K562 (cell line): ENCODE data around the gene TUBB4B. TPM values are rescaled to one million over a fixed set of nuclear protein-coding genes. Genes with fewer than 3 reads are reported as not detected.
A peak's percentile ranks its signal among the peaks of the same experiment; 100 is the strongest.

Experiments used
- ATAC-seq: fragments of 200-7000 bp; cut with Tn5 transposase; 3 replicates; pipeline ENCODE4 v1.9.1; 2020; ENCODE audit warnings: moderate library complexity
- BruUV-seq: library from RNA; stranded (reverse); fragments of 400-500 nt; replicated peaks from 2 replicates; lab custom pipeline; 2021; lab: Mats Ljungman, UMichigan
- CTCF ChIA-PET: fragments of 300-600 bp; formaldehyde crosslinking; extraction: SDS; loops from one replicate; lab custom pipeline; 2021; ENCODE audit warnings: low intra/inter-chr PET ratio; lab: Yijun Ruan, JAX
- POLR2A ChIA-PET: fragments of 300-600, 350-650 bp; sonication (Branson Sonifier 250); formaldehyde crosslinking; extraction: SDS; loops from one replicate; lab custom pipeline; 2021; ENCODE audit warnings: antibody characterized with exemption, inconsistent platforms; lab: Yijun Ruan, JAX
- DNase-seq, 4 experiments: peaks; one replicate each; pipeline versions ENCODE4 v3.0.0 to v3.0.0-alpha.2; 2011 to 2018; ENCODE audit warnings: low spot score in 3 of 4, mixed read lengths in 3 of 4; ENCODE audit errors: extremely low read depth in 1 of 4
- FAIRE-seq: peaks from 2 replicates; lab custom pipeline; 2011; peaks lifted over from hg19 to GRCh38; lab: Jason Lieb, UNC
- H2AFZ ChIP-seq: 2 replicates; pipeline ENCODE4 v1.6.0; 2011; ENCODE audit warnings: low read depth, low read length, control low read depth, inconsistent platforms
- H3K27ac ChIP-seq: fragments of 200-600 bp; 3 replicates; pipeline ENCODE4 v1.8.0; 2011; ENCODE audit warnings: low read depth, mild to moderate bottlenecking, control low read depth, inconsistent platforms, low read length, moderate library complexity, mixed read lengths; ENCODE audit errors: extremely low read depth
- H3K27me3 ChIP-seq, 2 experiments: fragments of 300-600 bp in 1 of 2; 2 replicates in 1 of 2; 3 replicates in 1 of 2; pipeline versions ENCODE4 v1.6.0 to v1.8.0; 2011; ENCODE audit warnings: inconsistent platforms in 2 of 2, low read length in 2 of 2, mild to moderate bottlenecking in 1 of 2, mixed read lengths in 1 of 2, moderate library complexity in 1 of 2; ENCODE audit not compliant: control insufficient read depth in 2 of 2, insufficient read depth in 2 of 2
- H3K36me3 ChIP-seq: fragments of 300-600 bp; 3 replicates; pipeline ENCODE4 v1.8.0; 2011; ENCODE audit warnings: mild to moderate bottlenecking, low read length, inconsistent platforms; ENCODE audit not compliant: control insufficient read depth, insufficient read depth
- H3K4me1 ChIP-seq, 2 experiments: fragments of 200-600 bp in 1 of 2; replicated peaks in 1 of 2; 2 replicates in 1 of 2; 3 replicates in 1 of 2; pipeline versions ENCODE4 v1.5.1 to v1.8.0; 2011; ENCODE audit warnings: inconsistent platforms in 2 of 2, low read length in 2 of 2, mild to moderate bottlenecking in 1 of 2, mixed read lengths in 1 of 2, moderate library complexity in 1 of 2; ENCODE audit not compliant: control insufficient read depth in 2 of 2, insufficient read depth in 2 of 2
- H3K4me2 ChIP-seq: 2 replicates; pipeline ENCODE4 v1.6.1; 2011; ENCODE audit warnings: low read length, control low read depth, inconsistent platforms, mixed read lengths; ENCODE audit not compliant: insufficient read depth
- H3K4me3 ChIP-seq: fragments of 200-600 bp; sonication (generic), shearing (Covaris generic); 2 replicates; pipeline ENCODE4 v1.5.1; 2016; ENCODE audit warnings: control low read depth, inconsistent platforms
- H3K79me2 ChIP-seq: fragments of 200-600 bp; 3 replicates; pipeline ENCODE4 v1.8.0; 2011; ENCODE audit warnings: low read length, inconsistent platforms; ENCODE audit not compliant: control insufficient read depth, insufficient read depth
- H3K9ac ChIP-seq, 2 experiments: 2 replicates each; pipeline versions ENCODE4 v1.6.0 to v1.6.1; 2011; ENCODE audit warnings: low read depth in 2 of 2, low read length in 2 of 2, control low read depth in 1 of 2, inconsistent platforms in 1 of 2, mild to moderate bottlenecking in 1 of 2, mixed read lengths in 1 of 2; ENCODE audit not compliant: insufficient read depth in 1 of 2
- H3K9me1 ChIP-seq: one replicate; pipeline ENCODE4 v1.6.0; 2011; ENCODE audit warnings: inconsistent platforms, mild to moderate bottlenecking, low read length, moderate library complexity; ENCODE audit not compliant: control insufficient read depth, insufficient read depth
- H3K9me3 ChIP-seq: replicated peaks from 2 replicates; pipeline ENCODE4 v1.5.1; 2011; ENCODE audit warnings: low read depth, low read length, inconsistent platforms; ENCODE audit not compliant: control insufficient read depth, insufficient read depth
- H4K20me1 ChIP-seq: replicated peaks from 2 replicates; pipeline ENCODE4 v1.6.1; 2011; ENCODE audit warnings: low read length, inconsistent platforms, mixed read lengths; ENCODE audit not compliant: control insufficient read depth, insufficient read depth
- BRD9 ChIP-seq: fragments of 450-650 bp; IDR thresholded peaks from 2 replicates; pipeline ENCODE4 v1.6.1; 2018; ENCODE audit warnings: low read depth; ENCODE audit not compliant: partially characterized antibody
- BRF1 ChIP-seq: IDR thresholded peaks from 3 replicates; pipeline ENCODE4 v1.6.1; 2011; ENCODE audit warnings: borderline replicate concordance, mild to moderate bottlenecking; ENCODE audit not compliant: insufficient read length; ENCODE audit errors: extremely low read depth
- GATAD2A ChIP-seq: fragments of 450-650 bp; IDR thresholded peaks from 2 replicates; pipeline ENCODE4 v1.6.1; 2017
- SIN3A ChIP-seq, 2 experiments: fragments of 150-350 bp in 1 of 2; IDR thresholded peaks; 2 replicates each; pipeline ENCODE4 v1.6.1; 2011 to 2016; ENCODE audit warnings: borderline replicate concordance in 2 of 2, low read depth in 2 of 2, low read length in 2 of 2, mild to moderate bottlenecking in 2 of 2, moderate library complexity in 2 of 2; ENCODE audit not compliant: control insufficient read depth in 1 of 2
- XRCC4 ChIP-seq: IDR thresholded peaks from one replicate; pipeline ENCODE4 v1.6.1; 2011; ENCODE audit not compliant: insufficient read depth, insufficient read length; ENCODE audit errors: extremely low read depth
- ZNF609 ChIP-seq: sonication (generic); formaldehyde crosslinking; IDR thresholded peaks from 2 replicates; pipeline ENCODE4 v1.8.1; 2023; ENCODE audit warnings: missing genetic modification reagents, mild to moderate bottlenecking, borderline replicate concordance
- ZNF740 ChIP-seq, 3 experiments: fragments of 200-800 bp in 1 of 3; sonication (Bioruptor generic) in 1 of 3; sonication (generic) in 1 of 3; formaldehyde crosslinking in 1 of 3; IDR thresholded peaks; 2 replicates each; pipeline versions ENCODE4 v1.6.1 to v1.8.0; 2016 to 2022; ENCODE audit warnings: mild to moderate bottlenecking in 2 of 3, missing compliant biosample characterization in 2 of 3, missing genetic modification characterization in 2 of 3, missing genetic modification reagents in 1 of 3
- WGBS: fragments of 100-300 bp; shearing (Covaris generic); methylation state at CpG from one replicate; pipeline ENCODE4 v1.1.6; 2016; ENCODE audit warnings: low coverage, mixed read lengths; ENCODE audit not compliant: insufficient coverage; ENCODE audit errors: missing lambda C conversion rate; 5-methylcytosine and 5-hydroxymethylcytosine counted together
- in situ Hi-C: fragments of 300-500 bp; cut with MboI; formaldehyde crosslinking; loops from 4 replicates; pipeline ENCODE4 v1.15.0; 2018; ENCODE audit warnings: inconsistent platforms, mixed read lengths
- intact Hi-C: fragments of 100-400 bp; cut with micrococcal nuclease; formaldehyde crosslinking; loops from 2 replicates; pipeline ENCODE4 v1.14.2; 2022
- polyA plus RNA-seq, 8 experiments: library from polyadenylated mRNA; depleted of rRNA in 4 of 8; stranded (reverse) in 5 of 8; unstranded in 3 of 8; fragments of >200 nt; fragmentation: Nextera tagmentation in 2 of 8; fragmentation: Illumina TruSeq in 1 of 8; extraction: Ambion mirVana in 2 of 8; extraction: Trizol in 1 of 8; gene quantifications; 2 replicates each; pipeline versions ENCODE4 v1.2.1 to v1.2.3, GENCODE V29; 2011 to 2014; ENCODE audit warnings: inconsistent platforms in 1 of 8, missing spikeins in 1 of 8
- total RNA-seq, 7 experiments: library from RNA; depleted of rRNA in 6 of 7; stranded (reverse); fragments of >200 nt in 6 of 7; fragmentation: Illumina TruSeq in 2 of 7; extraction: Trizol in 2 of 7; gene quantifications; 2 replicates each; pipeline versions ENCODE4 v1.2.1 to v1.2.3, GENCODE V29; 2011 to 2021; ENCODE audit warnings: low replicate concordance in 1 of 7

Gene TUBB4B
- total and polyA plus RNA-seq, 9 of the 15 experiments (the other 6 are each of a cell fraction or from before 2014, with no cell fraction given) = 24.1 to 443 (median 268) TPM

GRCh38 chr9:137204731-137205125 lies 36.4 kb upstream of the TUBB4B start:
- Histone ChIP-seq H3K36me3 (peaks cover 37% of the 10 kb centered on the region; the same call in 2 of the 3 replicates), H3K4me3 (peak overlapping the region; percentile 99), H3K9me3 (no peaks in the 10 kb centered on the region), H3K4me2 (peak overlapping the region; percentile 95), H3K9ac (peak overlapping the region; percentile 92 to 98), H4K20me1 (no peaks in the 10 kb centered on the region; the same call in 1 of the 2 replicates), H3K27ac (peak overlapping the region; percentile 88), H3K27me3 (no peaks in the 10 kb centered on the region), H3K4me1 (peaks cover 28 to 64% of the 10 kb centered on the region in 2 experiments), H3K9me1 (peaks cover 3% of the 10 kb centered on the region), H2AFZ (peak overlapping the region; percentile 77; the same call in 1 of the 2 replicates), H3K79me2 (peaks cover 61% of the 10 kb centered on the region)
- DNase-seq (no peak), FAIRE-seq (no peak), ATAC-seq (no peak)
- POLR2A ChIA-PET = interaction anchor here (0.7 to 5.7 kb wide), 6 partner anchors 8 to 118 kb away, joined by 3 to 56 read pairs (median 4); partner anchors contain the start of genes ANAPC2, MAN1B1 and SSNA1
- CTCF ChIA-PET = no interaction called here
- intact Hi-C loops (no loop called here), in situ Hi-C loops (no loop called here)
- TF ChIP-seq GATAD2A (no peak), SIN3A (IDR thresholded peaks at IDR 0.05; ENCODE audit: borderline replicate concordance in 2 of 2, control insufficient read depth in 1 of 2, low read depth in 2 of 2, low read length in 2 of 2) (no peak), BRD9 (no peak), ZNF609 (CRISPR knock-in tag) (no peak), XRCC4 (no peak), ZNF740 (CRISPR knock-in tag; IDR thresholded peaks at IDR 0.05) (0 out of 2 replicates have a peak, but pooled peaks have one; percentile 33), ZNF740 (tag; IDR thresholded peaks at IDR 0.05) (no peak), BRF1 (no peak)
- WGBS = 3% methylated on average over 21 of the region's 21 CpGs
- BruUV-seq = no TSS peak
